GM19463 (cell line): Measurements from ENCODE around the gene DLGAP4.
"Not testable (repeated sequence)": the region's sequence is repeated elsewhere in the genome, so short reads cannot be mapped to it uniquely, and the experiment has no call there.

Experiments used
- ATAC-seq: cut with Tn5 transposase; IDR thresholded peaks from one replicate; pipeline ENCODE4 v1.9.1; 2021; ENCODE audit warnings: mild to moderate bottlenecking, moderate library complexity; ENCODE audit not compliant: unreplicated experiment

The DLGAP4 gene

GRCh38 chr20:36547186-36548005, 241.3 kb downstream of the DLGAP4 start:
- no peak for ATAC-seq

- no peak for ATAC-seq
Measured at GRCh38 chr20:36548006-36548315, 241.8 kb downstream of the DLGAP4 start.

GRCh38 chr20:36548704-36549627, 242.8 kb downstream of the DLGAP4 start:
- ATAC-seq = no peak

- ATAC-seq = no peak
Measured at GRCh38 chr20:36549628-36549941, 243.4 kb downstream of the DLGAP4 start.

- no peak for ATAC-seq
Measured at GRCh38 chr20:36549942-36550789, 244.0 kb downstream of the DLGAP4 start.

- no peak for ATAC-seq
Measured at GRCh38 chr20:36550790-36551299, 244.7 kb downstream of the DLGAP4 start.

- ATAC-seq = no peak
Measured at GRCh38 chr20:36555248-36555647, 249.1 kb downstream of the DLGAP4 start.

GRCh38 chr20:36562724-36563123, 256.6 kb downstream of the DLGAP4 start:
- no peak for ATAC-seq

- ATAC-seq = no peak
Measured at GRCh38 chr20:36563374-36563773, 257.2 kb downstream of the DLGAP4 start.

- not testable (repeated sequence) for ATAC-seq
Measured at GRCh38 chr20:36564078-36564725, 258.1 kb downstream of the DLGAP4 start.

- ATAC-seq = not testable (repeated sequence)
Measured at GRCh38 chr20:36564726-36565121, 258.6 kb downstream of the DLGAP4 start.

GRCh38 chr20:36565520-36565919, 259.4 kb downstream of the DLGAP4 start:
- ATAC-seq = no peak

- no peak for ATAC-seq
Measured at GRCh38 chr20:36569847-36570429, 263.8 kb downstream of the DLGAP4 start.

GRCh38 chr20:36571564-36572504, 265.7 kb downstream of the DLGAP4 start:
- ATAC-seq = no peak

- ATAC-seq = no peak
Measured at GRCh38 chr20:36572701-36573102, 266.6 kb downstream of the DLGAP4 start.

- ATAC-seq = peak; percentile 65
Measured at GRCh38 chr20:36573103-36573797, 267.1 kb downstream of the DLGAP4 start, which contains the start of gene TGIF2. TGIF2 (plus strand) TSS chr20:36573597; CDS start chr20:36578775, 5,178 bp downstream.

GRCh38 chr20:36573798-36574365, 267.7 kb downstream of the DLGAP4 start:
- peak; percentile 1 for ATAC-seq
